H1 (cell line): Measurements from ENCODE around the gene MYLK4. TPM values are rescaled to one million over a fixed set of nuclear protein-coding genes. Genes with fewer than 3 reads are reported as not detected.
A peak's percentile ranks its signal among the peaks of the same experiment; 100 is the strongest.

Experiments
- CTCF ChIA-PET: fragments of 300-600 bp; sonication (Branson Sonifier 250); formaldehyde crosslinking; loops from one replicate; lab custom pipeline; 2021; ENCODE audit not compliant: partially characterized antibody; lab: Charles Lee
- POLR2A ChIA-PET: fragments of 300-600 bp; sonication (Branson Sonifier 250); formaldehyde crosslinking; loops from one replicate; lab custom pipeline; 2021; ENCODE audit warnings: inconsistent platforms; ENCODE audit not compliant: partially characterized antibody; lab: Charles Lee
- DNase-seq, 2 experiments: peaks; one replicate each; pipeline versions ENCODE4 v3.0.0 to v3.0.0-alpha.2; 2010 to 2022; ENCODE audit warnings: low spot score in 2 of 2, low read depth in 1 of 2, mixed read lengths in 1 of 2
- FAIRE-seq: peaks from 2 replicates; lab custom pipeline; 2011; peaks lifted over from hg19 to GRCh38; lab: Jason Lieb, UNC
- H2AFZ ChIP-seq: 2 replicates; pipeline ENCODE4 v1.8.1; 2012; ENCODE audit warnings: low read length, inconsistent platforms
- H2AK5ac ChIP-seq: 2 replicates; pipeline ENCODE4 v1.6.1; 2013; ENCODE audit warnings: low read depth, low read length
- H2BK120ac ChIP-seq: replicated peaks from 2 replicates; pipeline ENCODE3; 2013; ENCODE audit warnings: low read depth, low read length, inconsistent platforms
- H2BK12ac ChIP-seq: 2 replicates; pipeline ENCODE4 v1.6.1; 2013; ENCODE audit warnings: low read depth, low read length
- H2BK15ac ChIP-seq: 2 replicates; pipeline ENCODE4 v1.6.1; 2013; ENCODE audit warnings: low read length
- H2BK20ac ChIP-seq: 2 replicates; pipeline ENCODE4 v1.6.1; 2013; ENCODE audit warnings: low read length
- H2BK5ac ChIP-seq: 2 replicates; pipeline ENCODE4 v1.6.1; 2013; ENCODE audit warnings: low read depth, low read length
- H3K14ac ChIP-seq: 2 replicates; pipeline ENCODE4 v1.6.1; 2013; ENCODE audit warnings: inconsistent platforms; ENCODE audit not compliant: insufficient read length
- H3K18ac ChIP-seq: 2 replicates; pipeline ENCODE4 v1.6.1; 2013; ENCODE audit warnings: low read length; ENCODE audit errors: extremely low read depth
- H3K23ac ChIP-seq: 2 replicates; pipeline ENCODE4 v1.6.1; 2013; ENCODE audit warnings: inconsistent platforms; ENCODE audit not compliant: insufficient read length
- H3K23me2 ChIP-seq: 2 replicates; pipeline ENCODE4 v1.6.1; 2013; ENCODE audit warnings: low read depth, low read length
- H3K27ac ChIP-seq: 2 replicates; pipeline ENCODE4 v1.6.1; 2011; ENCODE audit warnings: low read depth, low read length, inconsistent platforms
- H3K27me3 ChIP-seq, 4 experiments: replicated peaks in 1 of 4; 1 replicate in 1 of 4; 2 replicates in 3 of 4; pipeline versions ENCODE4 v1.6.1 to v1.8.1; 2011 to 2013; ENCODE audit warnings: low read length in 3 of 4, mild to moderate bottlenecking in 3 of 4, inconsistent platforms in 2 of 4, mixed read lengths in 2 of 4, moderate library complexity in 1 of 4; ENCODE audit not compliant: control insufficient read depth in 3 of 4, insufficient read depth in 3 of 4; ENCODE audit errors: extremely low read depth in 1 of 4
- H3K36me3 ChIP-seq, 4 experiments: 2 replicates each; pipeline versions ENCODE4 v1.6.1 to v1.8.1; 2011 to 2013; ENCODE audit warnings: mild to moderate bottlenecking in 4 of 4, low read length in 3 of 4, moderate library complexity in 2 of 4, control low read depth in 1 of 4, inconsistent platforms in 1 of 4; ENCODE audit not compliant: insufficient read depth in 4 of 4, control insufficient read depth in 2 of 4
- H3K4ac ChIP-seq: replicated peaks from 2 replicates; pipeline ENCODE3; 2013; ENCODE audit warnings: low read length, low read depth, mixed read lengths, inconsistent platforms; ENCODE audit not compliant: insufficient read length
- H3K4me1 ChIP-seq, 4 experiments: replicated peaks in 1 of 4; 1 replicate in 1 of 4; 2 replicates in 3 of 4; pipeline versions ENCODE4 v1.6.1 to v1.8.1; 2011 to 2013; ENCODE audit warnings: low read length in 3 of 4, inconsistent platforms in 2 of 4, mixed read lengths in 1 of 4; ENCODE audit not compliant: insufficient read depth in 4 of 4, control insufficient read depth in 3 of 4
- H3K4me2 ChIP-seq, 2 experiments: 2 replicates each; pipeline versions ENCODE4 v1.6.1 to v1.8.1; 2011 to 2013; ENCODE audit warnings: low read depth in 2 of 2, low read length in 2 of 2, control low read depth in 1 of 2, inconsistent platforms in 1 of 2, mild to moderate bottlenecking in 1 of 2; ENCODE audit not compliant: insufficient read depth in 1 of 2
- H3K4me3 ChIP-seq, 4 experiments: fragments of 200-600, 300-600 bp in 1 of 4; sonication (generic), shearing (Covaris generic), sonication (Bioruptor Twin) in 1 of 4; 2 replicates each; pipeline versions ENCODE4 v1.5.1 to v1.8.1; 2011 to 2016; ENCODE audit warnings: low read length in 4 of 4, low read depth in 3 of 4, control low read depth in 2 of 4, inconsistent platforms in 2 of 4, mild to moderate bottlenecking in 2 of 4, mixed read lengths in 1 of 4, moderate library complexity in 1 of 4; ENCODE audit not compliant: insufficient read depth in 2 of 4; ENCODE audit errors: extremely low read depth in 1 of 4
- H3K56ac ChIP-seq: replicated peaks from 2 replicates; pipeline ENCODE3; 2013; ENCODE audit warnings: low read depth, mild to moderate bottlenecking, mixed read lengths, low read length, inconsistent platforms; ENCODE audit not compliant: insufficient read length
- H3K79me1 ChIP-seq: 2 replicates; pipeline ENCODE4 v1.6.1; 2013; ENCODE audit warnings: low read depth, low read length, control low read depth
- H3K79me2 ChIP-seq, 2 experiments: 2 replicates each; pipeline versions ENCODE4 v1.6.1 to v1.8.1; 2012 to 2013; ENCODE audit warnings: low read length in 2 of 2, mild to moderate bottlenecking in 2 of 2, inconsistent platforms in 1 of 2; ENCODE audit not compliant: insufficient read depth in 2 of 2, control insufficient read depth in 1 of 2
- H3K9ac ChIP-seq, 4 experiments: replicated peaks in 1 of 4; 1 replicate in 1 of 4; 2 replicates in 3 of 4; pipeline versions ENCODE4 v1.6.1 to v1.8.1; 2011 to 2013; ENCODE audit warnings: low read depth in 3 of 4, low read length in 3 of 4, control low read depth in 2 of 4, mild to moderate bottlenecking in 2 of 4, moderate library complexity in 2 of 4, inconsistent platforms in 1 of 4; ENCODE audit errors: extremely low read depth in 1 of 4
- H3K9me3 ChIP-seq, 2 experiments: 2 replicates each; pipeline versions ENCODE4 v1.6.1 to v1.8.1; 2012 to 2013; ENCODE audit warnings: mild to moderate bottlenecking in 2 of 2, moderate library complexity in 2 of 2, control low read depth in 1 of 2, inconsistent platforms in 1 of 2, low read depth in 1 of 2, low read length in 1 of 2, mixed read lengths in 1 of 2; ENCODE audit not compliant: insufficient read depth in 2 of 2
- H4K20me1 ChIP-seq, 2 experiments: replicated peaks in 1 of 2; 2 replicates each; pipeline versions ENCODE3 to v1.8.1; 2011 to 2013; ENCODE audit warnings: inconsistent platforms in 2 of 2, low read length in 2 of 2, mild to moderate bottlenecking in 1 of 2; ENCODE audit not compliant: insufficient read depth in 2 of 2, control insufficient read depth in 1 of 2
- H4K5ac ChIP-seq: 2 replicates; pipeline ENCODE4 v1.6.1; 2013; ENCODE audit warnings: low read length, low read depth, mixed read lengths, inconsistent platforms; ENCODE audit not compliant: insufficient read length
- H4K8ac ChIP-seq: 2 replicates; pipeline ENCODE4 v1.8.0; 2013; ENCODE audit warnings: mild to moderate bottlenecking, moderate library complexity, low read length, inconsistent platforms; ENCODE audit not compliant: insufficient read depth; ENCODE audit errors: extremely low read depth
- H4K91ac ChIP-seq: replicated peaks from 2 replicates; pipeline ENCODE3; 2013; ENCODE audit warnings: low read length, mixed read lengths, inconsistent platforms; ENCODE audit not compliant: insufficient read length
- BACH1 ChIP-seq: IDR thresholded peaks from 2 replicates; pipeline ENCODE4 v1.6.1; 2012; ENCODE audit warnings: low read length, improper control_type of control experiment
- CREB1 ChIP-seq: IDR thresholded peaks from 2 replicates; pipeline ENCODE4 v1.6.1; 2012; ENCODE audit warnings: inconsistent platforms
- HDAC6 ChIP-seq: IDR thresholded peaks from one replicate; pipeline ENCODE4 v1.7.1; 2012; ENCODE audit warnings: low read depth, mild to moderate bottlenecking, inconsistent platforms, low read length, moderate library complexity
- RAD21 ChIP-seq, 2 experiments: IDR thresholded peaks in 1 of 2; conservative IDR thresholded peaks in 1 of 2; 2 replicates each; pipeline ENCODE4 v1.6.1; 2011; ENCODE audit warnings: low read depth in 2 of 2, low read length in 2 of 2, improper control_type of control experiment in 1 of 2, inconsistent platforms in 1 of 2, mild to moderate bottlenecking in 1 of 2, moderate library complexity in 1 of 2
- SIN3A ChIP-seq, 2 experiments: IDR thresholded peaks in 1 of 2; conservative IDR thresholded peaks in 1 of 2; 2 replicates each; pipeline ENCODE4 v1.6.1; 2011 to 2012; ENCODE audit warnings: low read length in 2 of 2, improper control_type of control experiment in 1 of 2, low read depth in 1 of 2, mild to moderate bottlenecking in 1 of 2
- SP1 ChIP-seq: IDR thresholded peaks from 2 replicates; pipeline ENCODE4 v1.6.1; 2011; ENCODE audit warnings: low read depth, low read length
- WGBS, 2 experiments: shearing (Covaris generic) in 1 of 2; methylation state at CpG; one replicate each; pipeline versions ENCODE4 v1.1.6 to v1.1.7; 2013 to 2015; ENCODE audit warnings: low lambda C conversion rate in 2 of 2, mixed read lengths in 2 of 2, inconsistent platforms in 1 of 2, low coverage in 1 of 2, missing lambda C conversion rate in 1 of 2; ENCODE audit not compliant: insufficient replicate concordance in 2 of 2, insufficient coverage in 1 of 2, insufficient read length in 1 of 2; ENCODE audit errors: extremely low coverage in 1 of 2, missing lambda C conversion rate in 1 of 2; 5-methylcytosine and 5-hydroxymethylcytosine counted together
- polyA plus RNA-seq, 7 experiments: library from polyadenylated mRNA; depleted of rRNA in 3 of 7; stranded (reverse) in 5 of 7; unstranded in 2 of 7; fragments of >200 nt in 5 of 7; fragments of 200-250 nt in 2 of 7; gene quantifications; 1 replicate in 5 of 7; 2 replicates in 1 of 7; 4 replicates in 1 of 7; pipeline versions ENCODE4 v1.2.1 to v1.2.3, GENCODE V29; 2011 to 2013; ENCODE audit warnings: missing spikeins in 2 of 7, mixed read lengths in 2 of 7
- total RNA-seq: library from RNA; stranded (reverse); fragmentation: NEBNext Ultra II Directional; extraction: Animal tissue kit (Norgen Biotek cat#: 25700); gene quantifications from 2 replicates; pipeline ENCODE4 v1.2.1, GENCODE V29; 2021
- TF ChIP-seq, protein P1 (sequence below), 3 experiments: IDR thresholded peaks; 1 replicate in 2 of 3; 2 replicates in 1 of 3; pipeline versions ENCODE4 v1.5.1 to v1.6.1; 2011; ENCODE audit warnings: low read length in 3 of 3, mild to moderate bottlenecking in 3 of 3, inconsistent platforms in 2 of 3, low read depth in 1 of 3, moderate library complexity in 1 of 3; ENCODE audit not compliant: insufficient read depth in 1 of 3; ENCODE audit errors: control extremely low read depth in 1 of 3
- TF ChIP-seq, protein P2 (sequence below): IDR thresholded peaks from 2 replicates; pipeline ENCODE4 v1.6.1; 2012; ENCODE audit warnings: inconsistent platforms

MYLK4 gene
- total and polyA plus RNA-seq, 2 of the 8 experiments (the other 6 are each of a cell fraction or from before 2014, with no cell fraction given), result 0.11 to 0.17 TPM

DNA sequence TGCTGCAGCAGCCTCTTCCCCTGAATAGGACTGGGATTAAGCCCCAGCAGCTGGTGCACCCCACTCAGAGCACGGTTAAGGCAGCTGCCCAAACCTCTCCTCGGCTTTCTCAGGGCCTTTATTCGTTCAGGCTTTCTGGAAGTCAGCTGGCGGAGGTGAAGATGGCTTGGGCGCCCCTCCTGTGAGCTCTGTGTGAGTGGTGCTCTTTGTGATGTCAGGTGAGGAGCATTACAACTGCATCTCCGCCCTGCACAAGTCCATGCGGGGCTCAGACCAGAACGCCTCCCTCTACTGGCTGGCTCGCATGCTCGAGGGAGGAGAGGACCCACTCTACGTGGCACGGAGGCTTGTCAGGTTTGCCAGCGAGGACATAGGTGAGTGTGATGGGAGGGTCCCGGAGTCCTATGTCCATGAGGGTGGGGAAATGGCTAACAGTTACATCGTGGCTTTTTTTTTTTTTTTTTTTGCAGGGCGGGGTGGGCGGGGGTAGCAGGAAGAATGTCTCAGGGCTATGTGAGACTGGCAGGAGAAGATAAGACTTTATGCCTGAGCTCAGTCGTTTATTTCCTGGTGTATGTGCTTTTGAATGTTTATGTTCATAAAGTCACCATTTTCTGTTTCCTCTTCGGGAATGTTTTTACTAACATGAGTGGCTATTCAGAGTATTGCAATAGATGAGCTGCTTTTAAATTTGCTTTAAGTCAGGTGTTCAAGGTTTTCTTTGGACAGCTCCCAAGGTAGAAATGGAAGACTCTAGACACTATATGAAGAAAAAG, 32.7 kb upstream of the MYLK4 start:
- H4K91ac ChIP-seq, result no peak overlapping the region
- H2BK120ac ChIP-seq, result no peak overlapping the region
- DNase-seq (peak in 1 of 2 experiments; percentile 69), FAIRE-seq (no peak)
- POLR2A ChIA-PET, result interaction anchor here (0.6 to 2.9 kb wide), 9 partner anchors 10 to 273 kb away, joined by 3 to 16 read pairs (median 4); partner anchors contain the start of gene WRNIP1
- no peak overlapping the region for H3K4me2 ChIP-seq
- H2BK15ac ChIP-seq, result no peak overlapping the region
- peaks cover 8% of the 10 kb centered on the region; the same call in 1 of the 2 replicates for H3K79me1 ChIP-seq
- H3K4me1 ChIP-seq, result peaks cover 0 to 3% (median 0%) of the 10 kb centered on the region in 4 experiments; a peak in 2 of 7 replicates
- H2AK5ac ChIP-seq, result no peak overlapping the region
- H3K23ac ChIP-seq, result no peak overlapping the region
- no peak overlapping the region; the same call in 1 of the 2 replicates for H4K8ac ChIP-seq
- CTCF ChIA-PET, result interaction anchor here (0.7 to 3.1 kb wide), 22 partner anchors 8 to 204 kb away, joined by 3 to 20 read pairs (median 4); partner anchors contain the start of genes MYLK4 and SERPINB1
- H3K27me3 ChIP-seq, result no peaks in the 10 kb centered on the region
- TF ChIP-seq, protein P1, sequence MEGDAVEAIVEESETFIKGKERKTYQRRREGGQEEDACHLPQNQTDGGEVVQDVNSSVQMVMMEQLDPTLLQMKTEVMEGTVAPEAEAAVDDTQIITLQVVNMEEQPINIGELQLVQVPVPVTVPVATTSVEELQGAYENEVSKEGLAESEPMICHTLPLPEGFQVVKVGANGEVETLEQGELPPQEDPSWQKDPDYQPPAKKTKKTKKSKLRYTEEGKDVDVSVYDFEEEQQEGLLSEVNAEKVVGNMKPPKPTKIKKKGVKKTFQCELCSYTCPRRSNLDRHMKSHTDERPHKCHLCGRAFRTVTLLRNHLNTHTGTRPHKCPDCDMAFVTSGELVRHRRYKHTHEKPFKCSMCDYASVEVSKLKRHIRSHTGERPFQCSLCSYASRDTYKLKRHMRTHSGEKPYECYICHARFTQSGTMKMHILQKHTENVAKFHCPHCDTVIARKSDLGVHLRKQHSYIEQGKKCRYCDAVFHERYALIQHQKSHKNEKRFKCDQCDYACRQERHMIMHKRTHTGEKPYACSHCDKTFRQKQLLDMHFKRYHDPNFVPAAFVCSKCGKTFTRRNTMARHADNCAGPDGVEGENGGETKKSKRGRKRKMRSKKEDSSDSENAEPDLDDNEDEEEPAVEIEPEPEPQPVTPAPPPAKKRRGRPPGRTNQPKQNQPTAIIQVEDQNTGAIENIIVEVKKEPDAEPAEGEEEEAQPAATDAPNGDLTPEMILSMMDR (IDR thresholded peaks at IDR 0.05; ENCODE audit: control extremely low read depth in 1 of 3, insufficient read depth in 1 of 3, low read depth in 1 of 3, low read length in 3 of 3), result peak; percentile 11 to 66 (median 54); a peak in 3 of 4 replicates
- TF ChIP-seq CREB1 (peak; percentile 56), RAD21 (IDR thresholded peaks at IDR 0.05 in 1 of 2, conservative IDR thresholded peaks at IDR 0.05 in 1 of 2; ENCODE audit: low read depth in 2 of 2, low read length in 2 of 2) (peak in 1 of 2 experiments; percentile 24; a peak in 1 of 4 replicates), BACH1 (no peak), SIN3A (conservative IDR thresholded peaks at IDR 0.05 in 1 of 2, IDR thresholded peaks at IDR 0.05 in 1 of 2; ENCODE audit: low read depth in 1 of 2, low read length in 2 of 2) (0 out of 4 replicates have a peak, but pooled peaks of 1 of the 2 experiments have one; percentile 41), HDAC6 (no peak), SP1 (no peak)
- TF ChIP-seq, protein P2, sequence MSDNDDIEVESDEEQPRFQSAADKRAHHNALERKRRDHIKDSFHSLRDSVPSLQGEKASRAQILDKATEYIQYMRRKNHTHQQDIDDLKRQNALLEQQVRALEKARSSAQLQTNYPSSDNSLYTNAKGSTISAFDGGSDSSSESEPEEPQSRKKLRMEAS, result peak; percentile 60; the same call in 1 of the 2 replicates
- H2BK12ac ChIP-seq, result no peak overlapping the region
- no peak overlapping the region for H3K4ac ChIP-seq
- no peak overlapping the region for H3K9ac ChIP-seq
- no peak overlapping the region for H2BK5ac ChIP-seq
- no peaks in the 10 kb centered on the region for H3K23me2 ChIP-seq
- no peak overlapping the region for H3K18ac ChIP-seq
- WGBS, 2 experiments, result 75% methylated on average over 16 of the region's 19 CpGs; no CpG with 5 or more reads in 1 of the 2 experiments
- peaks cover 0 to 20% (median 7%) of the 10 kb centered on the region in 4 experiments; a peak in 4 of 8 replicates for H3K36me3 ChIP-seq
- H4K5ac ChIP-seq, result no peak overlapping the region
- no peak overlapping the region for H2BK20ac ChIP-seq
- H3K79me2 ChIP-seq, result peaks cover 0 to 34% of the 10 kb centered on the region in 2 experiments; a peak in 3 of 4 replicates
- no peak overlapping the region for H3K4me3 ChIP-seq
- no peaks in the 10 kb centered on the region for H3K9me3 ChIP-seq
- peaks cover 0 to 9% of the 10 kb centered on the region in 2 experiments for H4K20me1 ChIP-seq
- H3K27ac ChIP-seq, result no peak overlapping the region
- H3K14ac ChIP-seq, result no peak overlapping the region
- no peak overlapping the region for H2AFZ ChIP-seq
- H3K56ac ChIP-seq, result no peak overlapping the region
